ENCODE measurements around the gene PERCC1.
"Not testable (repeated sequence)": the region's sequence is repeated elsewhere in the genome, so short reads cannot be mapped to it uniquely, and the experiment has no call there.

The PERCC1 gene

GRCh38 chr16:1433263-1433560, 2.3 kb downstream of the PERCC1 start:
- DNase-seq = no peak

GRCh38 chr16:1433756-1434155, 2.9 kb downstream of the PERCC1 start:
- DNase-seq = no peak

- DNase-seq = no peak
These were observed 4.0 kb downstream of the PERCC1 start for GRCh38 chr16:1434644-1435592.

GRCh38 chr16:1435921-1436697, 5.2 kb downstream of the PERCC1 start:
- DNase-seq = no peak

- no peak for DNase-seq
These were observed 6.0 kb downstream of the PERCC1 start for GRCh38 chr16:1436731-1437355.

GRCh38 chr16:1437606-1438005, 6.7 kb downstream of the PERCC1 start:
- DNase-seq = no peak

- no peak for DNase-seq
These were observed 7.6 kb downstream of the PERCC1 start for GRCh38 chr16:1438229-1439057.

GRCh38 chr16:1439058-1439698, 8.3 kb downstream of the PERCC1 start:
- DNase-seq = no peak

- DNase-seq = not testable (repeated sequence)
These were observed 8.8 kb downstream of the PERCC1 start for GRCh38 chr16:1439699-1440074.

GRCh38 chr16:1441391-1441829, 10.5 kb downstream of the PERCC1 start:
- DNase-seq = no peak

GRCh38 chr16:1442697-1443096, 11.8 kb downstream of the PERCC1 start:
- no peak for DNase-seq

- DNase-seq = no peak
These were observed 12.6 kb downstream of the PERCC1 start for GRCh38 chr16:1443403-1443973.

- DNase-seq = no peak
These were observed 13.3 kb downstream of the PERCC1 start, which contains the start of gene CCDC154 for GRCh38 chr16:1443980-1444729. TSS of gene CCDC154 (minus strand) at chr16:1444556. CDS start at chr16:1444322, 234 bp downstream.

GRCh38 chr16:1444730-1445517, 14.0 kb downstream of the PERCC1 start:
- DNase-seq = no peak

GRCh38 chr16:1445518-1446203, 14.8 kb downstream of the PERCC1 start:
- DNase-seq = no peak

GRCh38 chr16:1446296-1447080, 15.6 kb downstream of the PERCC1 start:
- no peak for DNase-seq

GRCh38 chr16:1447965-1448364, 17.1 kb downstream of the PERCC1 start:
- no peak for DNase-seq
